Neural crest cell (in vitro differentiated cells): ENCODE data around the gene LACTBL1. TPM values are rescaled to one million over a fixed set of nuclear protein-coding genes. Genes with fewer than 3 reads are reported as not detected.
"Not testable (repeated sequence)": the region's sequence is repeated elsewhere in the genome, so short reads cannot be mapped to it uniquely, and the experiment has no call there.

Source experiments
- DNase-seq: peaks from one replicate; pipeline ENCODE4 v3.0.0; 2021; ENCODE audit warnings: low read depth, mixed read lengths, low spot score
- H3K27ac Mint-ChIP-seq: one replicate; pipeline ENCODE4 v1.8.0; 2021; ENCODE audit warnings: mild to moderate bottlenecking, mixed read lengths; ENCODE audit not compliant: unreplicated experiment
- H3K27me3 Mint-ChIP-seq: 2 replicates; pipeline ENCODE4 v1.8.0; 2021; ENCODE audit warnings: low read depth, mild to moderate bottlenecking, mixed read lengths
- H3K36me3 Mint-ChIP-seq: 2 replicates; pipeline ENCODE4 v1.8.0; 2021; ENCODE audit warnings: low read depth, mild to moderate bottlenecking, mixed read lengths
- H3K4me1 Mint-ChIP-seq: 2 replicates; pipeline ENCODE4 v1.8.0; 2021; ENCODE audit warnings: mixed read lengths
- H3K4me3 Mint-ChIP-seq: one replicate; pipeline ENCODE4 v1.8.0; 2021; ENCODE audit warnings: mild to moderate bottlenecking, mixed read lengths
- H3K9me3 Mint-ChIP-seq: 2 replicates; pipeline ENCODE4 v1.8.0; 2021; ENCODE audit warnings: mixed read lengths
- CTCF ChIP-seq: fragments of 200-600 bp; sonication (generic); conservative IDR thresholded peaks from 2 replicates; pipeline ENCODE4 v1.5.0; 2021; ENCODE audit warnings: antibody characterized with exemption, mild to moderate bottlenecking
- total RNA-seq: library from RNA; stranded (reverse); gene quantifications from 2 replicates; pipeline ENCODE4 v1.2.1, GENCODE V29; 2021

Gene LACTBL1
- total RNA-seq, 1 donor from 2014 or later: not detected

GRCh38 chr1:23018661-23019093 lies 46.0 kb upstream of the LACTBL1 start:
- peak overlapping the region; percentile 93 for H3K4me3 Mint-ChIP-seq
- peak overlapping the region; percentile 94 for H3K27ac Mint-ChIP-seq
- no peak for DNase-seq
- peaks cover 25% of the 10 kb centered on the region for H3K36me3 Mint-ChIP-seq
- H3K9me3 Mint-ChIP-seq: peaks cover 3% of the 10 kb centered on the region
- H3K27me3 Mint-ChIP-seq: no peaks in the 10 kb centered on the region
- no peak for TF ChIP-seq CTCF
- H3K4me1 Mint-ChIP-seq: peaks cover 31% of the 10 kb centered on the region

- no peak for DNase-seq
- H3K27me3 Mint-ChIP-seq: no peaks in the 10 kb centered on the region
- TF ChIP-seq CTCF: no peak
- no peaks in the 10 kb centered on the region for H3K9me3 Mint-ChIP-seq
- H3K4me1 Mint-ChIP-seq: peaks cover 12% of the 10 kb centered on the region
- peak overlapping the region; percentile 41 for H3K4me3 Mint-ChIP-seq
- H3K36me3 Mint-ChIP-seq: no peaks in the 10 kb centered on the region
- no peak overlapping the region for H3K27ac Mint-ChIP-seq
These were observed 41.0 kb upstream of the LACTBL1 start for GRCh38 chr1:23013657-23014056.

- DNase-seq, H3K9me3 Mint-ChIP-seq, H3K36me3 Mint-ChIP-seq, H3K4me3 Mint-ChIP-seq, H3K27me3 Mint-ChIP-seq, H3K27ac Mint-ChIP-seq, H3K4me1 Mint-ChIP-seq: not testable (repeated sequence)
These were observed 37.4 kb upstream of the LACTBL1 start for GRCh38 chr1:23010025-23010424.

GRCh38 chr1:23008901-23009300 lies 36.2 kb upstream of the LACTBL1 start:
- no peak for TF ChIP-seq CTCF
- Mint-ChIP-seq H3K4me3 (no peak overlapping the region), H3K27ac (no peak overlapping the region), H3K27me3 (no peaks in the 10 kb centered on the region), H3K36me3 (no peaks in the 10 kb centered on the region), H3K9me3 (no peaks in the 10 kb centered on the region), H3K4me1 (peaks cover 5% of the 10 kb centered on the region)
- DNase-seq: no peak

GRCh38 chr1:23007106-23007505 lies 34.4 kb upstream of the LACTBL1 start:
- Mint-ChIP-seq H3K4me1 (no peaks in the 10 kb centered on the region), H3K27me3 (no peaks in the 10 kb centered on the region), H3K4me3 (no peak overlapping the region), H3K27ac (no peak overlapping the region), H3K9me3 (no peaks in the 10 kb centered on the region), H3K36me3 (no peaks in the 10 kb centered on the region)
- no peak for DNase-seq
- TF ChIP-seq CTCF: no peak

- not testable (repeated sequence) for H3K27me3 Mint-ChIP-seq, DNase-seq, H3K36me3 Mint-ChIP-seq, H3K4me3 Mint-ChIP-seq, H3K27ac Mint-ChIP-seq, H3K9me3 Mint-ChIP-seq, H3K4me1 Mint-ChIP-seq
These were observed 32.1 kb upstream of the LACTBL1 start for GRCh38 chr1:23004769-23005168.

GRCh38 chr1:23004112-23004511 lies 31.4 kb upstream of the LACTBL1 start:
- H3K9me3 Mint-ChIP-seq: no peaks in the 10 kb centered on the region
- H3K27ac Mint-ChIP-seq: no peak overlapping the region
- TF ChIP-seq CTCF: no peak
- H3K4me3 Mint-ChIP-seq: no peak overlapping the region
- no peaks in the 10 kb centered on the region for H3K36me3 Mint-ChIP-seq
- no peak for DNase-seq
- no peaks in the 10 kb centered on the region for H3K4me1 Mint-ChIP-seq
- no peaks in the 10 kb centered on the region for H3K27me3 Mint-ChIP-seq

- H3K27ac Mint-ChIP-seq, H3K4me1 Mint-ChIP-seq, H3K36me3 Mint-ChIP-seq, H3K4me3 Mint-ChIP-seq, DNase-seq, H3K27me3 Mint-ChIP-seq, H3K9me3 Mint-ChIP-seq: not testable (repeated sequence)
These were observed 29.6 kb upstream of the LACTBL1 start for GRCh38 chr1:23002218-23002617.

GRCh38 chr1:23000133-23000532 lies 27.5 kb upstream of the LACTBL1 start:
- H3K27ac Mint-ChIP-seq, H3K9me3 Mint-ChIP-seq, DNase-seq, H3K4me3 Mint-ChIP-seq, H3K36me3 Mint-ChIP-seq, H3K27me3 Mint-ChIP-seq, H3K4me1 Mint-ChIP-seq: not testable (repeated sequence)
